Tibial nerve (tissue), 4 donors: ENCODE data around the gene CDX1.

Experiments
- EP300 ChIP-seq, 2 donors: sonication (generic); formaldehyde crosslinking; IDR thresholded peaks; one replicate each; pipeline ENCODE4 v1.6.1; 2017; ENCODE audit warnings: antibody characterized with exemption in 2 of 2, mild to moderate bottlenecking in 1 of 2
- TF ChIP-seq, protein P1 (sequence below), 5 experiments: fragments of 200-600 bp in 3 of 5; fragments of 450-650 bp in 2 of 5; sonication (generic) in 3 of 5; IDR thresholded peaks; one replicate each; pipeline ENCODE4 v1.5.1; 2016 to 2019; ENCODE audit warnings: antibody characterized with exemption in 5 of 5, mild to moderate bottlenecking in 3 of 5, moderate library complexity in 2 of 5

DNA sequence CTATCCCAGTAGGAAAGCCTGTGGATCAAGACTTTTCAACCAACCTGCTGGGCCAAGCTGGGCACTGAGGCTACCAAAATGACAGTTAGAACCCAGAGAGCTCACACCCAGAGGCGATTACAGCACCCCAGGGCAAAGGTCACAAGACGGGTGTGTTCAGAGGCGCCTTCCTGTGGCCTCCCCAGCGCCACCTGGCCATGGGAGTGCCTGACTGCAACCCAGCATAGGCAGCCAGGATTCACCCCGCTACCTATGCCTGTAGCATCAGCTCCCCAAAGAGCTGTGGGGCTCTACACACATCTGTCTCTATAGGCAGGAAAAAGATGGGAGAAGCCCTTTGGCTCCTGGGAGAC lies 44.4 kb upstream of the CDX1 start:
- TF ChIP-seq, protein P1, sequence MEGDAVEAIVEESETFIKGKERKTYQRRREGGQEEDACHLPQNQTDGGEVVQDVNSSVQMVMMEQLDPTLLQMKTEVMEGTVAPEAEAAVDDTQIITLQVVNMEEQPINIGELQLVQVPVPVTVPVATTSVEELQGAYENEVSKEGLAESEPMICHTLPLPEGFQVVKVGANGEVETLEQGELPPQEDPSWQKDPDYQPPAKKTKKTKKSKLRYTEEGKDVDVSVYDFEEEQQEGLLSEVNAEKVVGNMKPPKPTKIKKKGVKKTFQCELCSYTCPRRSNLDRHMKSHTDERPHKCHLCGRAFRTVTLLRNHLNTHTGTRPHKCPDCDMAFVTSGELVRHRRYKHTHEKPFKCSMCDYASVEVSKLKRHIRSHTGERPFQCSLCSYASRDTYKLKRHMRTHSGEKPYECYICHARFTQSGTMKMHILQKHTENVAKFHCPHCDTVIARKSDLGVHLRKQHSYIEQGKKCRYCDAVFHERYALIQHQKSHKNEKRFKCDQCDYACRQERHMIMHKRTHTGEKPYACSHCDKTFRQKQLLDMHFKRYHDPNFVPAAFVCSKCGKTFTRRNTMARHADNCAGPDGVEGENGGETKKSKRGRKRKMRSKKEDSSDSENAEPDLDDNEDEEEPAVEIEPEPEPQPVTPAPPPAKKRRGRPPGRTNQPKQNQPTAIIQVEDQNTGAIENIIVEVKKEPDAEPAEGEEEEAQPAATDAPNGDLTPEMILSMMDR (IDR thresholded peaks at IDR 0.05) = no peak
- no peak for TF ChIP-seq EP300 (IDR thresholded peaks at IDR 0.05)
